HG03025 (cell line): ENCODE data around the gene STT3A.

Source experiments
- ATAC-seq: cut with Tn5 transposase; IDR thresholded peaks from one replicate; pipeline ENCODE4 v1.9.1; 2021; ENCODE audit warnings: mild to moderate bottlenecking, moderate library complexity; ENCODE audit not compliant: unreplicated experiment, low FRiP score

The STT3A gene

DNA sequence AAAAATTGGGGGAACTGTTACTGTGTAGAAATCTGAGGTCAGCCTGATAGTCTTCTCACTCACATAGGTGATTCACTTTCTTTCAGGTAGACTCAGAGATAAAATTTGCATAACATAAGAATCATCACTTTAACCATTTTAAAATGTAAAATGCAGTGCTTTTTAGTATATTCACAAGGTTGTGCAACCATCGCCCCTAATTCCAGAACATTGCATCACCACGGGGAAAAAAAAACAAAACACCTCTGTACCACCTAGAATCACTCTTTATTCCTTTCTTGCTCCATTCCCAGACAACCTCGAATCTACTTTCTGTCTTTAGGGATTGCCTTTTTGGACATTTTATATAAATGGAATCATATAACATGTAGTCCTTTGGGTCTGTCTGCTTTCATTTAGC lies 53.2 kb downstream of the STT3A start:
- ATAC-seq: no peak

DNA sequence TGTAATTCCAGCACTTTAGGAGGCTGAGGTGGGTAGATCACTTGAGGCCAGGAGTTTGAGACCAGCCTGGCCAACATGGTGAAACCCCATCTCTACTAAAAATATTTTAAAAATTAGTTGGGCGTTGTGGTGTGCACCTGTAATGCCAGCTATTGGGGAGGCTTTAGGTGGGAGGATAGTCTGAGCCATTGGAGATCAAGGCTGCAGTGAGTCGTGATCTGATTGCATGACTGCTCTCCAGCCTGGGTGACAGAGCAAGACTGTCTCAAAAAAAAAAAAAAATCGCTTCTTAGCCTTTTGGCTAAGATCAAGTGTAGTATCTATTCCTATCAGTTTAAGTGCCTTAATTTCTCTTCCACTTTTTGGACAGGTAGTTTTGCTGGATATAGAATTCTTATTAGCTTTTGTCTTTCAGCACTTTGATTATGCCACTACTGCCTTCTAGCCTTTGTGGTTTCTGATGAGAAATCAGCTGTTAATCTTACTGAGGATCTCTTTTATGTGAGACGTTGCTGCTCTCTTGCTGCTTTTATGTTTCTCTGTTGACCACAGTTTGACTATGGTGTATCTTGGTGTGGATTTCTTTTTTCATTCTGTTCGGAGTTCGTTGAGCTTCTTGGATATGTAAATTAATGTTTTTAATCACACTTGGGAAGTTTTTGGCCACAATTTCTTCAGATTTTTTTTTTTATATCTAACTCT lies 57.0 kb downstream of the STT3A start:
- ATAC-seq: no peak

- ATAC-seq: no peak
These were observed 70.0 kb downstream of the STT3A start for GRCh38 chr11:125662689-125663088.

- no peak for ATAC-seq
These were observed 71.3 kb downstream of the STT3A start for GRCh38 chr11:125663910-125664309.

DNA sequence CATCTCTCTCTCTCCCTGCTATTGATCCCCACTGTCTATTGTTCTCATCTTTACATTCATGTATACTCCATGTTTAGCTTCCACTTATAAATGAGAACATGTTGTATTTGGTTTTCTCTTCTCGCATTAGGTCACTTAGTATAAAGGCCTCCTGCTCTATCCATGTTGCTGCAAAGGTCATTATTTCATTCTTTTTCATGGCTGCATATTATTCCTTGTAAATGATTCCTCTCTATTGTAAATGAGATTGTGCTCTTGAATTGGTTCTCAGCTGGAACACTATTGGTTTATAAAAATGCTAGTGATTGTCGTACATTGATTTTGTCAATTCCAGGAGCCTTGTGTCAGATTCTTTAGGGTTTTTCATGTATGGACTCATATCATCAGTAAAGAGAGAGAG lies 74.5 kb downstream of the STT3A start:
- ATAC-seq: no peak

GRCh38 chr11:125670172-125670571 lies 77.5 kb downstream of the STT3A start:
- ATAC-seq: no peak

GRCh38 chr11:125671561-125671960 lies 78.9 kb downstream of the STT3A start:
- ATAC-seq: no peak
